Activated T-cell treated with anti-CD3 and anti-CD28 coated beads, Interleukin-2, amount 50 U/mL, for 72 hours (primary cell): ENCODE results near the gene C22orf39. TPM values are rescaled to one million over a fixed set of nuclear protein-coding genes. Genes with fewer than 3 reads are reported as not detected.

ENCODE experiments used
- ATAC-seq, 2 donors: fragments of 150-1000 bp; cut with Tn5 transposase; replicated peaks in 1 of 2; 2 replicates each; pipeline ENCODE4 v1.10.0; 2021; ENCODE audit warnings: moderate library complexity in 2 of 2, mild to moderate bottlenecking in 1 of 2
- DNase-seq, 2 donors: peaks; one replicate each; pipeline ENCODE4 v3.0.0; 2021 to 2022; ENCODE audit warnings: mixed read lengths in 1 of 2
- H3K27ac Mint-ChIP-seq: one replicate; pipeline ENCODE4 v1.8.0; 2022; ENCODE audit warnings: mild to moderate bottlenecking, moderate library complexity, mixed read lengths
- H3K27me3 Mint-ChIP-seq: one replicate; pipeline ENCODE4 v1.8.0; 2022; ENCODE audit warnings: low read depth, mixed read lengths
- H3K36me3 Mint-ChIP-seq, 2 donors: one replicate each; pipeline ENCODE4 v1.8.0; 2022; ENCODE audit warnings: mixed read lengths in 2 of 2, mild to moderate bottlenecking in 1 of 2; ENCODE audit not compliant: insufficient read depth in 2 of 2
- H3K4me1 Mint-ChIP-seq: one replicate; pipeline ENCODE4 v1.8.0; 2022; ENCODE audit warnings: low read depth, mixed read lengths
- H3K4me3 Mint-ChIP-seq, 2 donors: one replicate each; pipeline ENCODE4 v1.8.0; 2022; ENCODE audit warnings: mild to moderate bottlenecking in 2 of 2, mixed read lengths in 2 of 2, moderate library complexity in 2 of 2
- H3K9me3 Mint-ChIP-seq, 2 donors: one replicate each; pipeline ENCODE4 v1.8.0; 2022; ENCODE audit warnings: mixed read lengths in 2 of 2
- total RNA-seq, 2 donors: library from RNA; stranded (reverse); gene quantifications; one replicate each; pipeline ENCODE4 v1.2.3, GENCODE V29; 2022

Gene C22orf39
- total RNA-seq, 2 donors from 2014 or later: 34.3 to 40.6 TPM

DNA sequence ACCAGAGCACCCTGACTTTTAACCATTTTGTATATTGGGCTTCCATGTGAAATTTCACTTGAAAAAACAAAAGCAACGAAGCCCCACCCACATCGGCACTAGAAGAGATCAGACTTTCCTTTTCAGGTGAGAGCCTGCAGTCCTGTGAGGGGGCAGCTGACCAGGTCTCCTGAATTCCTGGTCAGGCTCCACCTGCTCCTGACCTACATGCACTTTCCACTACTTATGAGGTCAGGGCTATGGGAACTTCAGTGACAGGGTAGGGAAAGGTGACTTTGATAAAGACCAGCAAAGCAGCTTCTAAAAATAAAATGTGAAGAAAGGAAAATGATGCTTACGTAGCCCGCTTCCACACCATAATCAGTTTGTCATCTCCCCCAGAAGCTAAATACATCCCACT, 40.7 kb downstream of the C22orf39 start:
- DNase-seq (no peak), ATAC-seq (no peak)
- Mint-ChIP-seq H3K4me3 (no peak overlapping the region), H3K36me3 (peaks cover 9 to 10% of the 10 kb centered on the region in 2 donors), H3K27me3 (no peaks in the 10 kb centered on the region), H3K4me1 (peaks cover 7% of the 10 kb centered on the region), H3K27ac (peak overlapping the region; percentile 80), H3K9me3 (no peaks in the 10 kb centered on the region)

DNA sequence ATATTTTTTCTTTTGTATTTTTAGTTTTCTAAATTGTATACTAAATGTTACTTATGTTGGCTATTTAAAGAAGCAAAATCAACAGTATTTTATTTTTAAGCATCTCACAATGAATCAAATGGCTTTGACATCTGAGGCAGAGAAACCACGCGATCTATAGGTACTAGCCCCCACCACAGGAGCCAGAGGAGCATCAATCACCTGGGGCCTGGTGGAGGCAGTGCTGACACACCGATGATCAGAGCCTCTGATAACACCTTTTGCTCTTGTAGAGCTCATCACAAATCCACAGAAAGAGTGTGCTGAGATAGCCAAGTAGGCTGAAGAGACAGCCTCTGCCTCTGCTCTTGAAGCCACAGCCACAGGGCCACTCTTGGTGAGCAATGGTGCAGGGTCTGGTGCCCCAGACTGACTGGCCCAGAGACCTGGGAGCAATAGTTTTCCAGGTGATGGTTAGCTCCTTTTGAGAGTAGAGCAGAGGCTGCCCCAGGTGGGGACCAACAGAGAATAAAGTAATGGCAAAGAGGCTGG, 41.2 kb downstream of the C22orf39 start:
- H3K36me3 Mint-ChIP-seq: peaks cover 9 to 10% of the 10 kb centered on the region in 2 donors
- peaks cover 5% of the 10 kb centered on the region for H3K4me1 Mint-ChIP-seq
- ATAC-seq (no peak), DNase-seq (no peak)
- H3K27ac Mint-ChIP-seq: no peak overlapping the region
- no peak overlapping the region for H3K4me3 Mint-ChIP-seq
- H3K27me3 Mint-ChIP-seq: no peaks in the 10 kb centered on the region
- no peaks in the 10 kb centered on the region for H3K9me3 Mint-ChIP-seq

- no peak overlapping the region for H3K27ac Mint-ChIP-seq
- H3K4me3 Mint-ChIP-seq: no peak overlapping the region
- H3K4me1 Mint-ChIP-seq: peaks cover 5% of the 10 kb centered on the region
- peaks cover 10 to 11% of the 10 kb centered on the region in 2 donors for H3K36me3 Mint-ChIP-seq
- no peaks in the 10 kb centered on the region for H3K9me3 Mint-ChIP-seq
- ATAC-seq: no peak
- DNase-seq: no peak
- H3K27me3 Mint-ChIP-seq: no peaks in the 10 kb centered on the region
Observed at GRCh38 chr22:19405652-19406051, 41.9 kb downstream of the C22orf39 start.

- Mint-ChIP-seq H3K36me3 (peaks cover 10 to 11% of the 10 kb centered on the region in 2 donors), H3K27ac (no peak overlapping the region), H3K27me3 (no peaks in the 10 kb centered on the region), H3K9me3 (no peaks in the 10 kb centered on the region), H3K4me1 (peaks cover 5% of the 10 kb centered on the region), H3K4me3 (no peak overlapping the region)
- DNase-seq (no peak), ATAC-seq (no peak)
Observed at GRCh38 chr22:19405133-19405532, 42.4 kb downstream of the C22orf39 start.

- no peak for ATAC-seq
- Mint-ChIP-seq H3K27ac (no peak overlapping the region), H3K4me3 (no peak overlapping the region)
Observed at GRCh38 chr22:19404676-19405075, 42.8 kb downstream of the C22orf39 start.

DNA sequence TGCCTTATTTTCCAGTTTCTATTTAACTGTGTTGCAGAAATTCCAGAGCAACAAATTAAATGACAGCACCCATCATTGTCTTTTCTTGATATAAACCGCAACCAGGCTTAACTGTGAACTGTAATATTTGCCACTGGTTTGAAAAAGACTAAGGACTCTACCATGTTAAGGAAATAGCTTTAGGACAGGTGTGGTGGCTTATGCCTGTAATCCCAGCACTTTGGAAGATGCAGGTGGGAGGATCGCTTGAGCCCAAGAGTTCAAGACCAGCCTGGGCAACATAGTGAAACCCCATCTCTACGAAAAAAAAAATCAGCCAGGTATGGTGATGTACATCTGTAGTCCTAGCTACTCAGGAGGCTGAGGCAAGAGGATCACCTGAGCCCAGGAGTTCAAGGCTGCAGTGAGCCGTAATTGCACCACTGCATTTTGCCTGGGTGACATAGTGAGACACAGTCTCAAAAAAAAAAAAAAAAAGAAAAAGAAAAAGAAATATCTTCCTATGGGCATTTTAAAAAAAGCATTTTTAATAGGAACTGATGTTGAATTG, 44.8 kb downstream of the C22orf39 start:
- H3K4me3 Mint-ChIP-seq: no peak overlapping the region
- no peak overlapping the region for H3K27ac Mint-ChIP-seq
- no peaks in the 10 kb centered on the region for H3K27me3 Mint-ChIP-seq
- H3K4me1 Mint-ChIP-seq: peaks cover 5% of the 10 kb centered on the region
- no peak for DNase-seq
- no peaks in the 10 kb centered on the region for H3K9me3 Mint-ChIP-seq
- no peak for ATAC-seq
- H3K36me3 Mint-ChIP-seq: peaks cover 10 to 14% of the 10 kb centered on the region in 2 donors

More at GRCh38 chr22:19404676-19405075, 42.8 kb downstream of the C22orf39 start:
- Mint-ChIP-seq H3K36me3 (peaks cover 10 to 11% of the 10 kb centered on the region in 2 donors), H3K4me1 (peaks cover 5% of the 10 kb centered on the region), H3K27me3 (no peaks in the 10 kb centered on the region), H3K9me3 (no peaks in the 10 kb centered on the region)
- no peak for DNase-seq

GRCh38 chr22:19401483-19401882, 46.0 kb downstream of the C22orf39 start:
- Mint-ChIP-seq H3K4me1 (peaks cover 5% of the 10 kb centered on the region), H3K9me3 (no peaks in the 10 kb centered on the region), H3K27me3 (no peaks in the 10 kb centered on the region), H3K4me3 (no peak overlapping the region), H3K27ac (no peak overlapping the region), H3K36me3 (peaks cover 10 to 14% of the 10 kb centered on the region in 2 donors)
- ATAC-seq (no peak), DNase-seq (no peak)

GRCh38 chr22:19400881-19401280, 46.6 kb downstream of the C22orf39 start:
- H3K27ac Mint-ChIP-seq: no peak overlapping the region
- H3K4me3 Mint-ChIP-seq: no peak overlapping the region
- H3K9me3 Mint-ChIP-seq: no peaks in the 10 kb centered on the region
- H3K4me1 Mint-ChIP-seq: peaks cover 5% of the 10 kb centered on the region
- DNase-seq (no peak), ATAC-seq (no peak)
- peaks cover 10 to 14% of the 10 kb centered on the region in 2 donors for H3K36me3 Mint-ChIP-seq
- H3K27me3 Mint-ChIP-seq: no peaks in the 10 kb centered on the region

DNA sequence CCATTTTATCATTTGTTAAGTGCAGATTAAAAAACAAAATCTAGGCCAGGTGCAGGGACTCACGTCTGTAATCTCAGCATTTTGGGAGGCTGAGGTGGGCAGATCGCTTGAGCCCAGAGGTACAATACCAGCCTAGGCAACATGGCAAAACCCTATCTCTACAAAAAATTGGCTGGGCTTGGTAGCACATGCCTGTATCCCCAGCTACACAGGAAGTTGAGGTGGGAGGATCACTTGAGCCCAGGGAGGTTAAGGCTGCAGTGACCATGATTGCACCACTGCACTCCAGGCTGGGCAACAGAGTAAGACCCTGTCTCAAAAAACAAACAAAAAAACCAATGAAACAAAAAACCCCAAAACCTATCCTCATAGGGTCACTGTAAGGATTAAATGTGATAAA, 48.9 kb downstream of the C22orf39 start:
- H3K27ac Mint-ChIP-seq: no peak overlapping the region
- H3K4me1 Mint-ChIP-seq: peaks cover 5% of the 10 kb centered on the region
- peaks cover 3 to 16% of the 10 kb centered on the region in 2 donors for H3K36me3 Mint-ChIP-seq
- no peaks in the 10 kb centered on the region for H3K27me3 Mint-ChIP-seq
- H3K9me3 Mint-ChIP-seq: no peaks in the 10 kb centered on the region
- H3K4me3 Mint-ChIP-seq: no peak overlapping the region
- DNase-seq (no peak), ATAC-seq (no peak)

- ATAC-seq (no peak), DNase-seq (no peak)
- peaks cover 5% of the 10 kb centered on the region for H3K4me1 Mint-ChIP-seq
- no peak overlapping the region for H3K4me3 Mint-ChIP-seq
- H3K36me3 Mint-ChIP-seq: peaks cover 3 to 16% of the 10 kb centered on the region in 2 donors
- no peak overlapping the region for H3K27ac Mint-ChIP-seq
- H3K27me3 Mint-ChIP-seq: no peaks in the 10 kb centered on the region
- H3K9me3 Mint-ChIP-seq: no peaks in the 10 kb centered on the region
Observed at GRCh38 chr22:19398206-19398605, 49.3 kb downstream of the C22orf39 start.

- no peak for ATAC-seq
- Mint-ChIP-seq H3K4me1 (peaks cover 5% of the 10 kb centered on the region), H3K4me3 (no peak overlapping the region), H3K27me3 (no peaks in the 10 kb centered on the region), H3K36me3 (peaks cover 3 to 16% of the 10 kb centered on the region in 2 donors), H3K9me3 (no peaks in the 10 kb centered on the region), H3K27ac (no peak overlapping the region)
- DNase-seq: no peak
Observed at GRCh38 chr22:19397734-19398104, 49.8 kb downstream of the C22orf39 start.

DNA sequence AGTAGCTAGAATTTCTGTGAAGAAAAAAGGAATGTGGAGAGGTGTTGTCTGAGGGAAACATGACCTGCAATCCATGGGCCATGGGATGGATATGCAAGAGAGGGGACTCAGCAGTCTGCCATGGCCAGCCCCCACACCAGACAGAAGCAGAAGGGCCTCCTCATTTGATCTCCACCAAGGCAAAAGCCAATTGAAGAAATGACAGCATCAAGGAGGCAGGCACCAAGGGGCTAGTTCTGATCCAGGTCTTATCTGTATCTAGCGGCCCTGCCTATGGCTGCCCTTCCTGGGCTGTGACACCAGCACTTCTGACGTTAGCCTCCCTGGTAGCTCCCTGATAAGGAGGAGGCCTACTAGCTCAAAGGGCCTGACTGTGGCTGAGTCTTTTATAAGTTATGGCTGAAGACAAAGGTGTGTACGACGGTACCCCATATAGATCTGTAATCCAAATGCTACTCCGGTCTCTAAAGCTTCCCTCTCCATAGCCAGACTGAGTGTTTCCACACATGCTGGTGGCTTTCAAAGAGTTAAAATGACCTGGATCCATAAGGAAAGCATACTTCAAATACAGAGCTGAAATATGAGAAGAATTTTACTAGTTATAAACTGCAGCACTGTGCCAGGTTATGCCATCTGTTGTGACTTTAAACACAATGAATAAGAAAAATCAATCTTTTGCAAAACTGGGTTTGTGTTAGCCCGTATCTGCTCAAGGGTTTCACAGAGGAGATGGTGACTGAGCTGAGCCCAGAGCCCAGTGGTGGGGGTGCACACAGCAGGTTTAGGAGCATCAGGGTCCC, 50.4 kb downstream of the C22orf39 start:
- no peak for ATAC-seq
- no peak for DNase-seq
- Mint-ChIP-seq H3K27ac (no peak overlapping the region), H3K4me3 (no peak overlapping the region), H3K4me1 (peaks cover 5% of the 10 kb centered on the region), H3K36me3 (peaks cover 3 to 13% of the 10 kb centered on the region in 2 donors), H3K9me3 (no peaks in the 10 kb centered on the region), H3K27me3 (no peaks in the 10 kb centered on the region)

- no peak overlapping the region for H3K4me3 Mint-ChIP-seq
- H3K27ac Mint-ChIP-seq: no peak overlapping the region
- no peaks in the 10 kb centered on the region for H3K4me1 Mint-ChIP-seq
- ATAC-seq (no peak), DNase-seq (no peak)
- H3K36me3 Mint-ChIP-seq: peaks cover 2 to 12% of the 10 kb centered on the region in 2 donors
- no peaks in the 10 kb centered on the region for H3K27me3 Mint-ChIP-seq
- H3K9me3 Mint-ChIP-seq: no peaks in the 10 kb centered on the region
Observed at GRCh38 chr22:19396561-19396933, 51.0 kb downstream of the C22orf39 start.
